K562 (cell line): ENCODE data around the gene CLDN24. TPM values are rescaled to one million over a fixed set of nuclear protein-coding genes. Genes with fewer than 3 reads are reported as not detected.

Experiments
- ATAC-seq: fragments of 200-7000 bp; cut with Tn5 transposase; 3 replicates; pipeline ENCODE4 v1.9.1; 2020; ENCODE audit warnings: moderate library complexity
- BruUV-seq: library from RNA; stranded (reverse); fragments of 400-500 nt; replicated peaks from 2 replicates; lab custom pipeline; 2021; lab: Mats Ljungman, UMichigan
- CTCF ChIA-PET: fragments of 300-600 bp; formaldehyde crosslinking; extraction: SDS; loops from one replicate; lab custom pipeline; 2021; ENCODE audit warnings: low intra/inter-chr PET ratio; lab: Yijun Ruan, JAX
- POLR2A ChIA-PET: fragments of 300-600, 350-650 bp; sonication (Branson Sonifier 250); formaldehyde crosslinking; extraction: SDS; loops from one replicate; lab custom pipeline; 2021; ENCODE audit warnings: antibody characterized with exemption, inconsistent platforms; lab: Yijun Ruan, JAX
- DNase-seq, 4 experiments: peaks; one replicate each; pipeline versions ENCODE4 v3.0.0 to v3.0.0-alpha.2; 2011 to 2018; ENCODE audit warnings: low spot score in 3 of 4, mixed read lengths in 3 of 4; ENCODE audit errors: extremely low read depth in 1 of 4
- FAIRE-seq: peaks from 2 replicates; lab custom pipeline; 2011; peaks lifted over from hg19 to GRCh38; lab: Jason Lieb, UNC
- H2AFZ ChIP-seq: 2 replicates; pipeline ENCODE4 v1.6.0; 2011; ENCODE audit warnings: low read depth, low read length, control low read depth, inconsistent platforms
- H3K27ac ChIP-seq: fragments of 200-600 bp; 3 replicates; pipeline ENCODE4 v1.8.0; 2011; ENCODE audit warnings: low read depth, mild to moderate bottlenecking, control low read depth, inconsistent platforms, low read length, moderate library complexity, mixed read lengths; ENCODE audit errors: extremely low read depth
- H3K27me3 ChIP-seq, 2 experiments: fragments of 300-600 bp in 1 of 2; 2 replicates in 1 of 2; 3 replicates in 1 of 2; pipeline versions ENCODE4 v1.6.0 to v1.8.0; 2011; ENCODE audit warnings: inconsistent platforms in 2 of 2, low read length in 2 of 2, mild to moderate bottlenecking in 1 of 2, mixed read lengths in 1 of 2, moderate library complexity in 1 of 2; ENCODE audit not compliant: control insufficient read depth in 2 of 2, insufficient read depth in 2 of 2
- H3K36me3 ChIP-seq: fragments of 300-600 bp; 3 replicates; pipeline ENCODE4 v1.8.0; 2011; ENCODE audit warnings: mild to moderate bottlenecking, low read length, inconsistent platforms; ENCODE audit not compliant: control insufficient read depth, insufficient read depth
- H3K4me1 ChIP-seq, 2 experiments: fragments of 200-600 bp in 1 of 2; replicated peaks in 1 of 2; 2 replicates in 1 of 2; 3 replicates in 1 of 2; pipeline versions ENCODE4 v1.5.1 to v1.8.0; 2011; ENCODE audit warnings: inconsistent platforms in 2 of 2, low read length in 2 of 2, mild to moderate bottlenecking in 1 of 2, mixed read lengths in 1 of 2, moderate library complexity in 1 of 2; ENCODE audit not compliant: control insufficient read depth in 2 of 2, insufficient read depth in 2 of 2
- H3K4me2 ChIP-seq: 2 replicates; pipeline ENCODE4 v1.6.1; 2011; ENCODE audit warnings: low read length, control low read depth, inconsistent platforms, mixed read lengths; ENCODE audit not compliant: insufficient read depth
- H3K4me3 ChIP-seq: fragments of 200-600 bp; sonication (generic), shearing (Covaris generic); 2 replicates; pipeline ENCODE4 v1.5.1; 2016; ENCODE audit warnings: control low read depth, inconsistent platforms
- H3K79me2 ChIP-seq: fragments of 200-600 bp; 3 replicates; pipeline ENCODE4 v1.8.0; 2011; ENCODE audit warnings: low read length, inconsistent platforms; ENCODE audit not compliant: control insufficient read depth, insufficient read depth
- H3K9ac ChIP-seq, 2 experiments: 2 replicates each; pipeline versions ENCODE4 v1.6.0 to v1.6.1; 2011; ENCODE audit warnings: low read depth in 2 of 2, low read length in 2 of 2, control low read depth in 1 of 2, inconsistent platforms in 1 of 2, mild to moderate bottlenecking in 1 of 2, mixed read lengths in 1 of 2; ENCODE audit not compliant: insufficient read depth in 1 of 2
- H3K9me1 ChIP-seq: one replicate; pipeline ENCODE4 v1.6.0; 2011; ENCODE audit warnings: inconsistent platforms, mild to moderate bottlenecking, low read length, moderate library complexity; ENCODE audit not compliant: control insufficient read depth, insufficient read depth
- H3K9me3 ChIP-seq: replicated peaks from 2 replicates; pipeline ENCODE4 v1.5.1; 2011; ENCODE audit warnings: low read depth, low read length, inconsistent platforms; ENCODE audit not compliant: control insufficient read depth, insufficient read depth
- H4K20me1 ChIP-seq: replicated peaks from 2 replicates; pipeline ENCODE4 v1.6.1; 2011; ENCODE audit warnings: low read length, inconsistent platforms, mixed read lengths; ENCODE audit not compliant: control insufficient read depth, insufficient read depth
- ESRRA ChIP-seq: fragments of 450-650 bp; IDR thresholded peaks from 2 replicates; pipeline ENCODE4 v1.6.1; 2014; ENCODE audit warnings: low read depth, mild to moderate bottlenecking, moderate library complexity, borderline replicate concordance
- ETS2 ChIP-seq: IDR thresholded peaks from 2 replicates; pipeline ENCODE4 v1.6.1; 2016; ENCODE audit warnings: borderline replicate concordance, missing genetic modification characterization, mild to moderate bottlenecking, moderate library complexity, missing compliant biosample characterization; ENCODE audit not compliant: poor library complexity, severe bottlenecking
- LCOR ChIP-seq: sonication (generic); formaldehyde crosslinking; IDR thresholded peaks from 2 replicates; pipeline ENCODE4 v1.8.0; 2022; ENCODE audit warnings: mild to moderate bottlenecking, missing genetic modification reagents
- MCM3 ChIP-seq: fragments of 450-650 bp; IDR thresholded peaks from 2 replicates; pipeline ENCODE4 v1.6.1; 2016
- MTA2 ChIP-seq: fragments of 450-650 bp; IDR thresholded peaks from 2 replicates; pipeline ENCODE4 v1.6.1; 2016; ENCODE audit warnings: low read depth
- POLR3G ChIP-seq: IDR thresholded peaks from 2 replicates; pipeline ENCODE4 v1.6.1; 2011; ENCODE audit not compliant: insufficient read length, insufficient replicate concordance; ENCODE audit errors: extremely low read depth
- RBM17 ChIP-seq: fragments of 200-400 bp; formaldehyde crosslinking; IDR thresholded peaks from 2 replicates; pipeline ENCODE4 v1.6.1; 2017; ENCODE audit warnings: low read depth, mild to moderate bottlenecking, low read length, borderline replicate concordance
- RBM34 ChIP-seq: fragments of 200-400 bp; formaldehyde crosslinking; IDR thresholded peaks from 2 replicates; pipeline ENCODE4 v1.6.1; 2018; ENCODE audit warnings: low read length, borderline replicate concordance; ENCODE audit not compliant: insufficient read depth
- STAT5B ChIP-seq: fragments of 250-450 bp; sonication (Bioruptor Pico); IDR thresholded peaks from 2 replicates; pipeline ENCODE4 v1.8.0; 2021; ENCODE audit warnings: mild to moderate bottlenecking, inconsistent platforms
- TCF7 ChIP-seq: sonication (generic); IDR thresholded peaks from 2 replicates; pipeline ENCODE4 v1.6.1; 2016; ENCODE audit warnings: antibody characterized with exemption, borderline replicate concordance
- ZNF282 ChIP-seq: sonication (generic); formaldehyde crosslinking; IDR thresholded peaks from 2 replicates; pipeline ENCODE4 v1.8.1; 2023; ENCODE audit warnings: missing genetic modification reagents
- ZNF561 ChIP-seq: fragments of 450-650 bp; formaldehyde crosslinking; conservative IDR thresholded peaks from 2 replicates; pipeline ENCODE4 v1.4.0; 2020; ENCODE audit warnings: mild to moderate bottlenecking, moderate library complexity
- WGBS: fragments of 100-300 bp; shearing (Covaris generic); methylation state at CpG from one replicate; pipeline ENCODE4 v1.1.6; 2016; ENCODE audit warnings: low coverage, mixed read lengths; ENCODE audit not compliant: insufficient coverage; ENCODE audit errors: missing lambda C conversion rate; 5-methylcytosine and 5-hydroxymethylcytosine counted together
- in situ Hi-C: fragments of 300-500 bp; cut with MboI; formaldehyde crosslinking; loops from 4 replicates; pipeline ENCODE4 v1.15.0; 2018; ENCODE audit warnings: inconsistent platforms, mixed read lengths
- intact Hi-C: fragments of 100-400 bp; cut with micrococcal nuclease; formaldehyde crosslinking; loops from 2 replicates; pipeline ENCODE4 v1.14.2; 2022
- polyA plus RNA-seq, 8 experiments: library from polyadenylated mRNA; depleted of rRNA in 4 of 8; stranded (reverse) in 5 of 8; unstranded in 3 of 8; fragments of >200 nt; fragmentation: Nextera tagmentation in 2 of 8; fragmentation: Illumina TruSeq in 1 of 8; extraction: Ambion mirVana in 2 of 8; extraction: Trizol in 1 of 8; gene quantifications; 2 replicates each; pipeline versions ENCODE4 v1.2.1 to v1.2.3, GENCODE V29; 2011 to 2014; ENCODE audit warnings: inconsistent platforms in 1 of 8, missing spikeins in 1 of 8
- total RNA-seq, 7 experiments: library from RNA; depleted of rRNA in 6 of 7; stranded (reverse); fragments of >200 nt in 6 of 7; fragmentation: Illumina TruSeq in 2 of 7; extraction: Trizol in 2 of 7; gene quantifications; 2 replicates each; pipeline versions ENCODE4 v1.2.1 to v1.2.3, GENCODE V29; 2011 to 2021; ENCODE audit warnings: low replicate concordance in 1 of 7

The CLDN24 gene
- total and polyA plus RNA-seq, 9 of the 15 experiments (the other 6 are each of a cell fraction or from before 2014, with no cell fraction given): not detected

DNA sequence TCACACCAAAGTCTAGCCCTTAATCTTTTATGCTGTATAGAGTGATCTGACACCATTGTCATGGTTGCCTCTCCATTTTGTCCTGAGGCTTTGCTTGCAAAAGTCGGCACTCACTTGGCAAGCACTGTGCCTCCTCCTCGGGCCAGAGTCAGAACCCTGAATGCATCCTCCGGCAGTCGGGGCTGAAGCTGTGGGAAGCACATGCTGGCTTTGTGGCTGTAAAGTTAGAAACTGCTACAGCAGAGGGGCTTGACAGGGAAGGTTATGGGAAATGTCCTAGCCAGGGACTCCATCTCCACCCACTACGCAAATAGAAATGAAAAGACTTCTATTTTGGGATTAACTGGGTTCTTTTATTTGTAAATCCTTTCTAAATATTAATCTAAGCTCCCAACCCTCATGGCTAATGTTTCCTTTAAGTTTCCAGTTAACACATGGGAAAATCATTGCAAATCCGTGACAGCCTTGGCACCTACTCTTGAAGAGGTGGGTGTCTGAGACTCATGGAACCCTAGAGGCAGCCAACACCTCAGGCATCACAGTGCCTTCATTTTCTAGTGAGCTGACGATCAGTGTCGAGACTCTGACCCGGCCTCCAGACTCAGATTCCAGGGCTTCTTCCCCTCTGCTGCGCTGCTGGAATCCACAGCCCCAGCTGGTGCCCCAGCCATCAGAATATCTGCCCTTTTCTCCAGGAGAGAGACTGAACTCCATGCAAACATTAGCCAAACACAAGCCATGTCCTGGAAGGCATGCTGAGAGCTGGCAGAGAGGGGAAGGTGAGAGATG is 7.9 kb upstream of the CLDN24 start:
- intact Hi-C loops: no loop called here
- Histone ChIP-seq H4K20me1 (no peaks in the 10 kb centered on the region), H3K4me1 (peaks cover 0 to 2% of the 10 kb centered on the region in 2 experiments; a peak in 1 of 5 replicates), H3K9me3 (peaks cover 3% of the 10 kb centered on the region; the same call in 1 of the 2 replicates), H3K9me1 (no peaks in the 10 kb centered on the region), H3K79me2 (no peaks in the 10 kb centered on the region), H3K27me3 (peaks cover 2 to 27% of the 10 kb centered on the region in 2 experiments; a peak in 2 of 5 replicates), H3K36me3 (no peaks in the 10 kb centered on the region), H3K27ac (no peak overlapping the region), H3K4me2 (no peak overlapping the region), H3K4me3 (no peak overlapping the region), H3K9ac (no peak overlapping the region), H2AFZ (no peak overlapping the region)
- FAIRE-seq (no peak), DNase-seq (no peak), ATAC-seq (no peak)
- no peak for TF ChIP-seq ESRRA
- BruUV-seq: no TSS peak
- WGBS: 18% methylated on average over 10 of the region's 10 CpGs
- POLR2A ChIA-PET: no interaction called here
- CTCF ChIA-PET: no interaction called here
- in situ Hi-C loops: no loop called here

GRCh38 chr4:183329244-183329643 is 7.0 kb upstream of the CLDN24 start:
- FAIRE-seq (no peak), ATAC-seq (no peak), DNase-seq (no peak)
- BruUV-seq: no TSS peak
- H3K9ac ChIP-seq: no peak overlapping the region
- CTCF ChIA-PET: interaction anchor here (0.5 kb wide), 1 partner anchor 93 kb away, joined by 4 read pairs; no protein-coding TSS in a partner anchor
- H4K20me1 ChIP-seq: no peaks in the 10 kb centered on the region
- no peak overlapping the region for H2AFZ ChIP-seq
- no peaks in the 10 kb centered on the region for H3K4me1 ChIP-seq
- no peaks in the 10 kb centered on the region for H3K79me2 ChIP-seq
- POLR2A ChIA-PET: no interaction called here
- WGBS: 30% methylated on average over 6 of the region's 6 CpGs
- H3K27me3 ChIP-seq: peaks cover 2 to 27% of the 10 kb centered on the region in 2 experiments; a peak in 2 of 5 replicates
- intact Hi-C loops: no loop called here
- in situ Hi-C loops: no loop called here
- no peak overlapping the region for H3K27ac ChIP-seq
- peaks cover 3% of the 10 kb centered on the region; the same call in 1 of the 2 replicates for H3K9me3 ChIP-seq
- no peak overlapping the region for H3K4me3 ChIP-seq
- no peaks in the 10 kb centered on the region for H3K36me3 ChIP-seq
- no peaks in the 10 kb centered on the region for H3K9me1 ChIP-seq
- no peak overlapping the region for H3K4me2 ChIP-seq
- no peak for TF ChIP-seq RBM17
- TF ChIP-seq MTA2: no peak
- no peak for TF ChIP-seq ZNF561
- TF ChIP-seq STAT5B (CRISPR knock-in tag): no peak
- TF ChIP-seq RBM34: no peak
- no peak for TF ChIP-seq MCM3
- no peak for TF ChIP-seq ZNF282 (CRISPR knock-in tag)
- no peak for TF ChIP-seq TCF7
- no peak for TF ChIP-seq ETS2 (tag)
- TF ChIP-seq LCOR: no peak
- TF ChIP-seq POLR3G: no peak
